ENCODE results near the gene PGBD5.
"Not testable (repeated sequence)": the region's sequence is repeated elsewhere in the genome, so short reads cannot be mapped to it uniquely, and the experiment has no call there.

PGBD5 gene

GRCh38 chr1:230424391-230425251 is 1.5 kb downstream of the PGBD5 start:
- DNase-seq: no peak

GRCh38 chr1:230423951-230424350 is 2.2 kb downstream of the PGBD5 start:
- DNase-seq: no peak

DNA sequence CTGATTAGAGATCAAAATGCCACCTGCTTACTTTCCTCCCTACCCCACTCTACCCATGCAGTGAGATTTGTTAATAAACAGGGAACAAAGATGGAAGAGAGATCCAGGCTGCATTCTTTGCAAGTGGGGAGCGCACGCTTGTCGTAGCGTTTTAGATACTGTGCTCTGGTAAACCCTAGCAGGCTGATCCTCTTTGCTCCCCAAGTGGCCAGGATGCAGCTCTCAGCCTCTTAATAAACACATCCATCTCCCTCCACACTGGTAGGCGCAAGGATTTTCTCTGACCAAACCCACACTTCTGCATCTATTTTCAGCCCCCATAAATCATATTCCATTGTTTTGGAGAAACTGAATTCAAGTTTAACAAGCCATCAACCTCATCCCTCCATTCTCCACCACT is 2.9 kb downstream of the PGBD5 start:
- no peak for DNase-seq

- DNase-seq: no peak
Observed at GRCh38 chr1:230422221-230422981, 3.7 kb downstream of the PGBD5 start.

- no peak for DNase-seq
Observed at GRCh38 chr1:230421481-230421880, 4.7 kb downstream of the PGBD5 start.

DNA sequence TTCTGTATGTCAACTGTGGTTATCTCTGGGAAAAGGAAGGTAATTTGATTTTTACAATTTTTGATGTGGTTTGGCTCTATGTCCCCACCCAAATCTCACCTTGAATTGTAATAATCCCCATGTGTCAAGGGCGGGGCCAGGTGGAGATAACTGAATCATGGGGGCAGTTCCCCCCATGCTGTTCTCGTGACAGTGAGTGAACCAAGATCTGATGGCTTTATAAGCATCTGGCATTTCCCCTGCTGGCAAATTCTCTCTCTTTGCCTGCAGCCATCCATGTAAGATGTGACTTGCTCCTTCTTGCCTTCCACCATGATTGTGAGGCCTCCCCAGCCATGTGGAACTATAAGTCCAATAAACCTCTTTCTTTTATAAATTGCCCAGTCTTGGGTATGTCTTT is 5.8 kb downstream of the PGBD5 start:
- DNase-seq: not testable (repeated sequence)

GRCh38 chr1:230416430-230416829 is 9.7 kb downstream of the PGBD5 start:
- DNase-seq: no peak

- DNase-seq: no peak
Observed at GRCh38 chr1:230415405-230416132, 10.6 kb downstream of the PGBD5 start.

DNA sequence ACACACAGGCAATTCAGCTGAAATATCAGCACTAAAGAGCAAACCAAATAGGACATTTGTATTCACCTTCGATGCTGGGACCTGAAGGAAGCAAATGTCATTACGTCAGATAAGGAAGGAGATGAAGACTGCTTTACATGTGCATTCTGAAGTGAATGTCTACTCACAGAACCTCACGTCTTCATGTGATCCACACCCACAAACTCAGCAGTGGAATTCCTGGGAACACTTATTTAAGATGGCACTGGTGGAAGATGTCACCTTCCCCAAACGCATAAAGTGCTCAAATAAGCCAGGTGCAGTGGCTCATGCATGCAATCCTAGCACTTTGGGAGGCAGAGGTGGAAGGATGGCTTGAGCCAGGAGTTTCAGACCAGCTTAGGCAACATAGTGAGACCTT is 11.4 kb downstream of the PGBD5 start:
- no peak for DNase-seq

GRCh38 chr1:230414102-230414501 is 12.0 kb downstream of the PGBD5 start:
- no peak for DNase-seq

- DNase-seq: no peak
Observed at GRCh38 chr1:230413061-230413460, 13.1 kb downstream of the PGBD5 start.

DNA sequence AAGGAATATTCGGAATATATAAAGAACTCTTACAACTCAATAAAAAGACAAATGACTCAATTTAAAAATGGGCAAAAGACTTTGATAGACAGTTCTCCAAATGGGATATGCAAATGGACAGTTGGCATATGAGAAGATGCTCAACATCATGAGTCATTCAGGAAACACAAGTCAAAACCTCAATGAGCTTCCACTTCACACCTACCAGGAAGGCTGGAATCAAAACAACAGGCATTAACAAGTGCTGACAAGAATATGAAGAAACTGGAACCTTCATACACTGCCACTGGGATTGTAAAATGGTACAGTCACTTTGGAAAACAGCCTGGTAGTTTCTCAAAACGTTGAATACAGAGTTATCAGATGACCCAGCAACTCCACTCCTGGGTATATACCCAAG is 17.2 kb downstream of the PGBD5 start:
- DNase-seq: no peak

DNA sequence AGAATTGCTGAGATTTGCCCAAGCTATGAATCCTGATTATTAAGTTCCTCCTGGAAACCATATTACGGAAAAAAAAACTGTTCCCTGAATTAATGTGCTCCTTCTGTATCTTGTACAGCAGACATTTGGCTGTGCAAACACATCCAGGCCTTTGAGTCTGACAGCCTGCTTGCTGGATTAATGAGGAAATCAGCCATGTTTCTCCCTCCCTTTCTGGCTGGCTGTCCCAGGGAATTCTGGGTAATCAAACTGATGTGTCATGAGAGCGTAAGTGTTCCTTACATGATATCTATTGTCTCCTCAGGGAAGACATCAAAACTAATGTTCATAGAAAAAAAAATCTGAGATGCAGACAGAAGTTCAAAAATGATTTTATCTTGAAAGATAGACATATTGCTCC is 18.8 kb downstream of the PGBD5 start:
- DNase-seq: no peak

DNA sequence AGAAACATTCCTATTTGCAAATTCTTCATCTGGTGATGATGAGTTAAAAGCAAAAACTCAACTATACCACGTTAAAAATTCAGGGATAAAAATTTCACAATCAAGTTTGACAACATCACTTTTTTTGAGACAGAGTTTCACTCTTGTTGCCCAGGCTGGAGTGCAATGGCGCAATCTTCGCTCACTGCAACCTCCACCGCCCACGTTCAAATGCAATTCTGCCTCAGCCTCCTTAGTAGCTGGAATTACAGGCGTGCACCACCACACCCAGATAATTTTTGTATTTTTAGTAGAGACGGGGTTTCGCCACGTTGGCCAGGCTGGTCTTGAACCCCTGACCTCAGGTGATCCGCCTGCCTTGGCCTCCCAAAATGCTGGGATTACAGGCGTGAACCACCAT is 19.4 kb downstream of the PGBD5 start:
- not testable (repeated sequence) for DNase-seq

DNA sequence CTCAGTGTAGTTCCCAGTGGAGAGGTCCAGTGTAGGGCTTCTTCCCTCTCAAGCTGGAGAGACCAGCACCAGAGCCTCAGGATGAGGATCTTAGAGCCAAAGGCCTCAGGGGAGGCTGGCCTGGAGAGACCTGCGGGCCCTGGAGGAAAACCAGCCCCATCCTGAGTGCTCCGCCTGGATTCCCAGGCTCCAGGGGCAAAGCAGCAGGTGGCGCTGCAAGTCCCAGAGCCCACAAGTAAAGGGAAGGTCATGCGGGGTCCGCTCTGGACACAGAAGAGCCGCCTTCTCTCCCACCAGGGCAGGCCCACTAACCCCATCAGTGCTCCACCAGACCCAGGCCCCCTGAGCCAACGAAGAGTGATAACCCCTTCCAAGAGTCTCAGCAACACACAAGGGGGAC is 22.7 kb downstream of the PGBD5 start:
- no peak for DNase-seq

DNA sequence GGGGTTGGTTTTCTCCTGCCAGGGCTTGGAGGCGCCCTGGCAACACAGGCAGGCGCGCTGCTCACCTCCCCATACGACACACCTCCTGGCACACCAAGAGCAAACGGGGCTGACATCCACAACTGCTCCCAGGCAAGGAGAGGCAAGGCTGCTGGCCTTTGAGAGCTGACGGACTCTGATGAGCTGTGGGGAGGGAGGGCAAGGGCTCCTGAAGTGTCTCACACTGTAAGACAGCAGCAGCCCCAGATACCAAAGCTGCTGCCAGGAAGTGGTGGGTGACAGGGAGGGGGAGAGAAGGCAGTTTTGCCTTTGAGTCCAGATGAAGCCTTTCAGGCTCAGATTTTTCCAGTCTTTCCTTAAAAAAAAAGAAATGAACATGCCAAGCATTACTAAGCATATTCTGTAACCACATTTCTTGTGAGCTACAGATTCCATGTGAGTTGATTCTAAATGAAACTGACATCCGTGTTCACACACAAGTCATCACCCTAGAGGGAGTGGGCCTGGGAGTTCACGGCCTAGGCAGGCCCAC is 24.3 kb downstream of the PGBD5 start:
- no peak for DNase-seq

DNA sequence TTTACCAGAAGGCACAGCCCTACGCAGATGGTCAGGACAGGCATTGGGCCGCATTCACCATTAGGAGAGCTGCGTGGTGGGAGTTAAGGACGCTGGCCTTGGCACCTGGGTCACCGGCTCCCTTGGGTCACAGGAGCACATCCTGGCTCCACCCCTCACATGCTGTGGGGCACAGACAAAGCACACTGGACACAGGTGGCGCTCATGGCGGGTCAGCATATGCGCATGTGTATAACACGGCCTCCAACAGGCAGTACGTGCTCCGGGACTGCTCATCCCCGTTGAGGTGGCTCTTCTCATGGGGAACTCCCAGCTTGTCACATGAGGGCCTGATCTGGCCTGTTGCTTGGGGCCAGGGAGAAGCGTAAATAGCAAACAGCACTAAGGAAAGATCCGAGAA is 25.0 kb downstream of the PGBD5 start:
- no peak for DNase-seq

- DNase-seq: no peak
Observed at GRCh38 chr1:230400007-230400344, 26.2 kb downstream of the PGBD5 start.

GRCh38 chr1:230399321-230400006 is 26.7 kb downstream of the PGBD5 start:
- no peak for DNase-seq

- no peak for DNase-seq
Observed at GRCh38 chr1:230398856-230399255, 27.3 kb downstream of the PGBD5 start.

- DNase-seq: no peak
Observed at GRCh38 chr1:230396966-230397365, 29.2 kb downstream of the PGBD5 start.

GRCh38 chr1:230395932-230396331 is 30.2 kb downstream of the PGBD5 start:
- no peak for DNase-seq

DNA sequence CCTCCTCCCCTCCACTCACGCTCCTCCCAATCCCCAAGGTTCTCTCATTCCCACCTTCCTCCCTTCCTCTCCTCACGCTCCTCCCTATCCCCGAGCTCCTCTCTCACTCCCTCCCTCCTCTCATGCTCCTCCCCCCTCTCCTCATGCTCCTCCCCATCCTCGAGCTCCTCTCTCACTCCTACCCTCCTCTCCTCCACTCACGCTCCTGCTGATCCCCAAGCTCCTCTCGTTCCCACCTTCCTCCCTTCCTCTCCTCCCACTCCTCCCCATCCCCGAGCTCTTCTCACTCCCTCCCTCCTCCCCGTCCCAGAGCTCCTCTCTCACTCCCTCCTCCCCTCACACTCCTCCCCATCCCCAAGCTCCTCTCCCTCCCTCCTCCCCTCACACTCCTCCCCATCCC is 31.4 kb downstream of the PGBD5 start:
- no peak for DNase-seq

Data from left hindlimb (tissue), 1 donor.